Left cardiac atrium (tissue), 4 donors: ENCODE data around the gene HYOU1. TPM values are rescaled to one million over a fixed set of nuclear protein-coding genes. Genes with fewer than 3 reads are reported as not detected.
A peak's percentile ranks its signal among the peaks of the same experiment; 100 is the strongest.
"Not testable (repeated sequence)": the region's sequence is repeated elsewhere in the genome, so short reads cannot be mapped to it uniquely, and the experiment has no call there.

Experiments used
- ATAC-seq, 2 donors: fragments of 200-7000 bp; cut with Tn5 transposase; one replicate each; pipeline ENCODE4 v1.9.1; 2020; ENCODE audit warnings: mild to moderate bottlenecking in 2 of 2, moderate library complexity in 2 of 2
- DNase-seq: peaks from one replicate; pipeline ENCODE4 v3.0.0-alpha.2; 2020
- intact Hi-C, 2 donors: fragments of 100-400 bp; cut with DNase I; formaldehyde crosslinking; loops; one replicate each; pipeline versions ENCODE4 v1.14.1 to v1.15.1; 2022 to 2023
- total RNA-seq, 2 donors: library from RNA; stranded (reverse); fragmentation: NEBNext Ultra II Directional; extraction: Animal tissue kit (Norgen Biotek cat#: 25700); gene quantifications; one replicate each; pipeline ENCODE4 v1.2.1, GENCODE V29; 2021
- donor health status: DM: no; HTN: yes; CAD: no.
- donor health status: DM: no; HTN: yes; CAD: no; lungs with severe emphysema.
- donor health status: DM: yes; HTN: yes; CAD: no.
- donor health status: Dilated cardiomyopathy.

Gene HYOU1
- total RNA-seq, 2 donors from 2014 or later, result 114 to 122 TPM

DNA sequence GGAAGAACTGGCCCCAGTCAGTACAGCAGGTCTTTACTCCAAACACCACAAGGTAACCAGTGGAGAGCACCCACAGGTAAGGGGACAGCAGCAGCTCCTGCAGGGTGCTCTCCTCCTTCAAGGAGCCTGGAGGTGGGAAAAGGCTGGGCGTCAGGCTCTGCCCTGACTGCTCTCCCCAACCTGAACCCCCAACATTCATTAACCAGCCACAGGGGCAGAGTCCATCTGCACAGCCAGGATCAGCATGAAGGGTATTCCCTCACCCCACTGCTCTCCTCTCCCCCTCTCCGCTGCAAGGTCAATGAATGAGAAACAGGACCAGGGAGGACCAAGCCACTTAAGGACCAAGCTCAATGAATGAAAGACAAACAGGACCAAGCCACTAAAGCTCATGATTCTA lies 30.0 kb downstream of the HYOU1 start:
- intact Hi-C loops, result no loop called here
- DNase-seq, result no peak
- no peak for ATAC-seq

GRCh38 chr11:119025978-119026766 lies 30.8 kb downstream of the HYOU1 start:
- ATAC-seq, result peak in 1 of 2 donors; percentile 21
- intact Hi-C loops, result no loop called here

DNA sequence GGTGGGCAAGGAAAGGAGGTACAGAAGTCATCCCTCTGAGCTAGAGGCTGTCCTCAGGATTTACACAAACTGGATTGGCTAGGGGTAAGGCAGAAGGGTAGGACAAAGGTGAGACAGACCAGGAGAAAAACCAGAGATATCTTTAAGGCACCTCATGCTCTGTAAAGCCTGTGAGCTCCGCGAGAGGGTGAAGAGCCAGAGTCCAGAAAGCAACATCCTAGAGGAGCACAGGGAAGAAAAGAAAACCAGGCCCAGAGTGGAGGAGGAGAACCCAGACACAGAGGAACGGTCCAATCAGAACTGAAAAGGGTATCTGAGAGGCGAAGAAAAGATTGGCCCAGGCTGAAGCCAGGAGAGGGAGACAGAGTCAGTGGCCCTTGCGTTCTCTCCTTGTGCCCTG lies 31.5 kb downstream of the HYOU1 start:
- no peak for ATAC-seq

More at GRCh38 chr11:119025978-119026766, 30.8 kb downstream of the HYOU1 start:
- no peak for DNase-seq

GRCh38 chr11:119025099-119025473 lies 31.9 kb downstream of the HYOU1 start:
- intact Hi-C loops, result no loop called here
- no peak for DNase-seq
- ATAC-seq, result no peak

More for the DNA sequence above, 31.5 kb downstream of the HYOU1 start:
- DNase-seq, result no peak
- intact Hi-C loops, result no loop called here

GRCh38 chr11:119024430-119025098 lies 32.4 kb downstream of the HYOU1 start:
- DNase-seq, result no peak
- intact Hi-C loops, result no loop called here
- ATAC-seq, result peak in 1 of 2 donors; percentile 16

DNA sequence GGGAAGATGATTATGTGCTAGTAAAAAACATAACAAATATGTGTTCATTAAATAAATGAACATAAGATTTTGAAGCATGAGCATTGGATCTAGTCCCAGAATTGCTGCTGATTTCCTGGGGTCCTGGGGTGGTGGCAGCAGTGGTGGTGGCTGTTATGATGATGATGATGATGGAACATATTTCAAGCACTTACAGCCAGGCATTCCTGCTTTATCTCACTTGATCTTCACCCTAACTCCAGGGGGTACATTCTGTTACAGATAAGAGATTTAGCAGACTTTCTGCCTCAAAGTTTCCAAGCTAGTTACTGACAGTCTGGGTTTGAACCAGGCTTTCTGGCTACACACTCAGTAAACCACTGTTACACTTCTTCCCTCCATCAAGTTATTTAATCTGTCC lies 33.3 kb downstream of the HYOU1 start:
- ATAC-seq (no peak), DNase-seq (no peak)
- intact Hi-C loops, result no loop called here

- intact Hi-C loops, result no loop called here
- ATAC-seq (no peak), DNase-seq (no peak)
These were observed 35.4 kb downstream of the HYOU1 start for GRCh38 chr11:119021631-119022030.

DNA sequence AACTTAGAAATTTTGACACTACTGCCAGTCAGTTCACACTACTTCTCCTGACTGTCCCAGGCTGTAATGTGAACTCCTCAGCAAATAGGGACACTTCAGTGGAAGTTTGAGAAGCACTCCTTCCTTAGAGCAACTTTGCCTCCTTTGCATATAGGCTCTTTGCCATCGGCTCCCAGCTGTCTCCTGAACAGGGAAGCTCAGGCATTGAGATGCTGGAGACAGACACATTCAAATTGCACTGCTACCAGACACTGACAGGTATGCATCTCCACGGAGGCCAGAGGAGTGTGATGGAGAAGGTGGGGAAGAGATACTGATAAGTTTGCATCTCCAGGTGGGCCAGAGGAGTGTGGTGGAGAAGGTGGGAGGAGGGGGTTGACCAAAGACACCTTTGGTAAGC lies 37.0 kb downstream of the HYOU1 start:
- ATAC-seq (no peak), DNase-seq (no peak)
- intact Hi-C loops, result no loop called here

GRCh38 chr11:119018074-119018938 lies 38.7 kb downstream of the HYOU1 start, which contains the start of the genes RPS25 and TRAPPC4:
RPS25 (minus strand) TSS chr11:119018343; CDS start chr11:119018284, 59 bp downstream.
TRAPPC4 (plus strand) TSS chr11:119018766; CDS start chr11:119018796, 30 bp downstream.
- intact Hi-C loops, result no loop called here
- DNase-seq, result peak; percentile 96
- peak; percentile 97 for ATAC-seq

GRCh38 chr11:119017377-119017776 lies 39.6 kb downstream of the HYOU1 start:
- ATAC-seq, DNase-seq, intact Hi-C loops: not testable (repeated sequence)

GRCh38 chr11:119016216-119017009 lies 40.6 kb downstream of the HYOU1 start:
- no peak for DNase-seq
- intact Hi-C loops, result no loop called here
- ATAC-seq, result no peak

GRCh38 chr11:119015054-119015611 lies 41.9 kb downstream of the HYOU1 start:
- no peak for ATAC-seq
- no peak for DNase-seq
- intact Hi-C loops, result no loop called here

DNA sequence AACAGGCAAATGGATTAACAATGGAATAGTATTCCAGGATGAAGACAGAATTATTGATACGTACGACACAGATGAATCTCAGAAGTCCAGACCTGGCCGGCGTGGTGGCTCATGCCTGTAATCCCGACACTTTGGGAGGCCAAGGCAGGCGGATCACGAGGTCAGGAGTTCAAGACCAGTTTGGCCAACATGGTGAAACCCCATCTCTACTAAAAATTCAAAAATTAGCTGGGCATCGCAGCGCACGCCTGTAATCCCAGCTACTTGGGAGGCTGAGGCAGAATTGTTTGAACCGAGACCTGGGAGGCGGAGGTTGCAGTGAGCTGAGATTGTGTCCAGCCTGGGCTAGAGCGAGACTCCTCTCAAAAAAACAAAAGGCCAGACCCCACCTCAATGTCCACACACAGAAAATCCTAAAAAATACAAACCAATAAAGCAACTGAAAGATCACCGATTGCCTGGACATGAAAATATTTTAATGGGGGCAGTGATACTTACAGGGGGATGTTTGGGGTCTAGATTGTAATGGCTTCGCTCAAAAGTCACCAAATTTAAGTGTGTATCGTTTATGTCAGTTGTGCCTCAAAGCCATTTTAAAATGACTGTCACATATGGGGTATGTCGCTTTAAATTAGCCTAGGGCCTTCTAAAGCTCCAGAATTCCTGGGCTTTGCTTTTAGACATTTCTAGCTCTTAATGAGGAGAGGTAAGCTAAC lies 42.6 kb downstream of the HYOU1 start:
- DNase-seq, result no peak
- intact Hi-C loops, result no loop called here
- no peak for ATAC-seq

GRCh38 chr11:119012629-119013170 lies 44.3 kb downstream of the HYOU1 start:
- DNase-seq (no peak), ATAC-seq (no peak)
- intact Hi-C loops, result no loop called here

- DNase-seq, result no peak
- intact Hi-C loops, result no loop called here
- no peak for ATAC-seq
These were observed 45.4 kb downstream of the HYOU1 start for GRCh38 chr11:119011476-119012053.

- DNase-seq (no peak), ATAC-seq (no peak)
- intact Hi-C loops, result no loop called here
These were observed 50.3 kb downstream of the HYOU1 start for GRCh38 chr11:119006656-119007055.

DNA sequence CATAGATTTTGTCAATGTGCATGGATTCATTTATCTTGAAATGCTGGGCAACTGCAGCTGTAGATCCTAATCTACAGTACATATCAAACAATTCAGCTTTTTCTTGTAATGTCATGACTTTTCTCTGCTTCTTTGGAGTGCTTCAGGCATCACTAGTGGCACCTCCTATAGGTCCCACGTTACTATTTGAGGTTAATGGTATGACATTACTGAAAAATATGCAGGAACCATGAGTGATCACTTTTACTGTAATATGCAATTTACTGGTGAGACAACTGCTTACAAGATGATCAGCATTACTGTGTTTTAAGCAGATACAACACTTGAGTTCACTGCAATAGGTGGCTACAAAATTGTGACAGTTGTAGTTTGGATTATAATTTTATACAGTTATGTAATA lies 56.1 kb downstream of the HYOU1 start:
- intact Hi-C loops, result no loop called here
- ATAC-seq (no peak), DNase-seq (no peak)
